ENCODE data around the gene LETM1. TPM values are rescaled to one million over a fixed set of nuclear protein-coding genes. Genes with fewer than 3 reads are reported as not detected.

Gene LETM1
- total RNA-seq, 1 experiment from 2014 or later, result 86.3 TPM

- Histone ChIP-seq H3K9ac (ENCODE audit: low read length) (no peak overlapping the region), H4K20me1 (ENCODE audit: low read length) (no peaks in the 10 kb centered on the region), H3K27me3 (ENCODE audit: low read length) (no peaks in the 10 kb centered on the region), H3K4me3 (ENCODE audit: low read length) (no peak overlapping the region), H3F3A (ENCODE audit: low read length, unreplicated experiment) (no peaks in the 10 kb centered on the region), H3K9me3 (ENCODE audit: low read length) (no peaks in the 10 kb centered on the region), H3K36me3 (ENCODE audit: low read depth, low read length) (no peaks in the 10 kb centered on the region), H3K27ac (ENCODE audit: low read length) (no peak overlapping the region), H2AFZ (ENCODE audit: low read length) (no peak overlapping the region), H3K79me2 (ENCODE audit: low read length) (no peaks in the 10 kb centered on the region), H3K9me2 (replicated peaks; ENCODE audit: low read length) (no peaks in the 10 kb centered on the region), H3K4me2 (ENCODE audit: low read length) (no peak overlapping the region), H3K4me1 (ENCODE audit: insufficient read depth, low read length) (no peaks in the 10 kb centered on the region)
- POLR2A ChIA-PET (ENCODE audit: unreplicated experiment), result no interaction called here
- intact Hi-C loops (cut with micrococcal nuclease), result no loop called here
- TF ChIP-seq EZH2phosphoT487 (IDR thresholded peaks at IDR 0.05; ENCODE audit: borderline replicate concordance, low read length), result no peak
- TF ChIP-seq EZH2 (IDR thresholded peaks at IDR 0.05; ENCODE audit: low read length, unreplicated experiment), result no peak
- no peak for TF ChIP-seq CTCF (conservative IDR thresholded peaks at IDR 0.05; ENCODE audit: low read depth, low read length)
- CTCF ChIA-PET, result no interaction called here
- DNase-seq (no peak), ATAC-seq (no peak)
- no TSS peak for BruUV-seq (replicated peaks)
Observed at GRCh38 chr4:1787411-1788077, 68.4 kb downstream of the LETM1 start.

GRCh38 chr4:1786544-1787362, 69.2 kb downstream of the LETM1 start:
- no peaks in the 10 kb centered on the region for H3K4me1 ChIP-seq (ENCODE audit: insufficient read depth, low read length)
- POLR2A ChIA-PET (ENCODE audit: unreplicated experiment), result no interaction called here
- H3K27ac ChIP-seq (ENCODE audit: low read length), result no peak overlapping the region
- H3K9me3 ChIP-seq (ENCODE audit: low read length), result no peaks in the 10 kb centered on the region
- intact Hi-C loops (cut with micrococcal nuclease), result no loop called here
- no TSS peak for BruUV-seq (replicated peaks)
- no peaks in the 10 kb centered on the region for H3K79me2 ChIP-seq (ENCODE audit: low read length)
- no peak overlapping the region for H2AFZ ChIP-seq (ENCODE audit: low read length)
- no peaks in the 10 kb centered on the region for H3K36me3 ChIP-seq (ENCODE audit: low read depth, low read length)
- no peaks in the 10 kb centered on the region for H3F3A ChIP-seq (ENCODE audit: low read length, unreplicated experiment)
- CTCF ChIA-PET, result no interaction called here
- no peaks in the 10 kb centered on the region for H3K27me3 ChIP-seq (ENCODE audit: low read length)
- no peak for TF ChIP-seq EZH2phosphoT487 (IDR thresholded peaks at IDR 0.05; ENCODE audit: borderline replicate concordance, low read length)
- ATAC-seq, result no peak
- no peak overlapping the region for H3K4me3 ChIP-seq (ENCODE audit: low read length)
- no peaks in the 10 kb centered on the region for H4K20me1 ChIP-seq (ENCODE audit: low read length)
- no peaks in the 10 kb centered on the region for H3K9me2 ChIP-seq (replicated peaks; ENCODE audit: low read length)
- no peak overlapping the region for H3K9ac ChIP-seq (ENCODE audit: low read length)
- no peak for DNase-seq
- H3K4me2 ChIP-seq (ENCODE audit: low read length), result no peak overlapping the region

GRCh38 chr4:1785592-1785991, 70.4 kb downstream of the LETM1 start:
- Histone ChIP-seq H3K79me2 (ENCODE audit: low read length) (no peaks in the 10 kb centered on the region), H2AFZ (ENCODE audit: low read length) (no peak overlapping the region), H3K4me3 (ENCODE audit: low read length) (no peak overlapping the region), H3K9ac (ENCODE audit: low read length) (no peak overlapping the region), H3K9me3 (ENCODE audit: low read length) (no peaks in the 10 kb centered on the region), H3K4me2 (ENCODE audit: low read length) (no peak overlapping the region), H3K27me3 (ENCODE audit: low read length) (no peaks in the 10 kb centered on the region), H3K27ac (ENCODE audit: low read length) (no peak overlapping the region), H4K20me1 (ENCODE audit: low read length) (no peaks in the 10 kb centered on the region), H3K9me2 (replicated peaks; ENCODE audit: low read length) (no peaks in the 10 kb centered on the region), H3F3A (ENCODE audit: low read length, unreplicated experiment) (no peaks in the 10 kb centered on the region), H3K4me1 (ENCODE audit: insufficient read depth, low read length) (no peaks in the 10 kb centered on the region), H3K36me3 (ENCODE audit: low read depth, low read length) (no peaks in the 10 kb centered on the region)
- intact Hi-C loops (cut with micrococcal nuclease), result no loop called here
- BruUV-seq (replicated peaks), result no TSS peak
- POLR2A ChIA-PET (ENCODE audit: unreplicated experiment), result no interaction called here
- TF ChIP-seq EZH2 (IDR thresholded peaks at IDR 0.05; ENCODE audit: low read length, unreplicated experiment), result no peak
- no peak for TF ChIP-seq CTCF (conservative IDR thresholded peaks at IDR 0.05; ENCODE audit: low read depth, low read length)
- TF ChIP-seq EZH2phosphoT487 (IDR thresholded peaks at IDR 0.05; ENCODE audit: borderline replicate concordance, low read length), result no peak
- CTCF ChIA-PET, result no interaction called here
- ATAC-seq (no peak), DNase-seq (no peak)
